ENCODE results near the gene ZNF662.

Gene ZNF662

DNA sequence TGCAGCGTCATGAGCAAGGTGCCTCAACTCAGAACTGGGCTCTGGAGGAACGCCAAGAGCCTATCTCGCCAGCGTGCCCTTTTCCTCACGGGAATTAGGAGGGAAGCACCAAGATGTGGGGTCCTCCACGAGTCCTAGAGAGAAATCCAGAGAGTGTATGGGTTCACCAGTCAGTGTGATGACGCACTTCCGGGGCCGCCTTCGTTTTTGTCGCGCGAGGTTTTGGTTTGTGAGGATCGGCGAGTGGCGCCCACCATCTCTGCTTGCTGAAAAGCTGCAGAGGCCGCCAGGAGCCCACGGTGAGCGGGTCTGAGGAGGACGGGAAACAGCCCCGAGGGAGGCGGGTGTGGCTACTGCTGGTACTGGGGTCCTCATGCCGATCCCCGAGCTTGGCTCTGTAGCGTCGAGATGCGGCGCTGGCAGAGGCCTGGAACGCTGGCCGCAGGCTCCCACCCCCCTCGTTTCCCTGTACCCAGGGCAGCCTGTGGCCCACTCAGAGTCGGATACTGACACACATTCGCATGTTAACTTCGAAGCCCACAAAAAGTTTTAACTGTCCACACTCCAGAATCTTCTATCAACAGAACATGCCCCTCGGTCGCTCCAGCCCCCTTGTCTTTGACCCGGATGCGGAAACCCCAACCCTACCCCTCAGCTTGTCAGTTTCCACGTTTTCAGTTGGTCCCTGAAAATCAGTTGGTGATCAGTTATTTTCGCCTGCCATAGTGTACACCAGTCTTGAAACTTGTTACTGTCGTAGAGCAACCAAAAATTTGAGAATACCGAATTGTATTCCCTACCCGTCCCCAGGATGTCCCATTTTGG lies 30.4 kb downstream of the ZNF662 start:
- DNase-seq (ENCODE audit: low read depth), result no peak

DNA sequence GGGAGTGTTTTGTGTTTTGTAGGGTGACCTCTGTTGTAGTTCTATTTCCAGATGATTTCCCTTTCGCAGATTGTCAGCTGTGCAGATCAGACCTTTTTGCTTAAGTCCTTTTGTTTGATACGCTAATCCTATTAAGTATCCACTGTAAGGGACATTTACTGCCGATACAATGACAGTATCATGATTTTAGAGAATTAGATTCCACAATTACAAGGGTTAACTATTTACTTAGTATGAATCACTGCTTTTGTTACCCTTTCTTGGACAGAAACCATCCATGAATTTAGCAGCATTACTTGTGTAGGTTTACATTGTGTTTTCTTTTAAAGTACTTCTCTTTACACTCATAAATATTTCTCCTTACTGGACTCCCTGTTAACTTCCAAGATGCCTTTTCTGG lies 31.4 kb downstream of the ZNF662 start:
- no peak for DNase-seq (ENCODE audit: low read depth)

DNA sequence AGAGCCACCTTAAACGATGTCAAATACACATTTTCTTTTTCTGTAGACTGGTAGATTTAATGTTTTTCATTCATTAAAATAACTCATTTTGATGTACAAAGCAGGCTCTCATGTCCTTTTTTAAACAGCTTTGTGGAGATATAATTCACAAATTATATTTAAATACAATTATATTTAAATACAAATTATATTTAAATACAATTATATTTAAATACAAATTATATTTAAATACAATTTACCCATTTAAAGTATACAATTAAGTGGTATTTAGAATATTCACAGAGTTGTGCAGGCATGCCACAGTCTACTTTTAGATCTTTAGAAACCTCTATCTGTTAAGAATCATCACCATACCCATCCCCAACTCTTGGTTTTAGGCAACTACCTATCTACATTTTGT lies 36.8 kb downstream of the ZNF662 start:
- no peak for DNase-seq (ENCODE audit: low read depth)

DNA sequence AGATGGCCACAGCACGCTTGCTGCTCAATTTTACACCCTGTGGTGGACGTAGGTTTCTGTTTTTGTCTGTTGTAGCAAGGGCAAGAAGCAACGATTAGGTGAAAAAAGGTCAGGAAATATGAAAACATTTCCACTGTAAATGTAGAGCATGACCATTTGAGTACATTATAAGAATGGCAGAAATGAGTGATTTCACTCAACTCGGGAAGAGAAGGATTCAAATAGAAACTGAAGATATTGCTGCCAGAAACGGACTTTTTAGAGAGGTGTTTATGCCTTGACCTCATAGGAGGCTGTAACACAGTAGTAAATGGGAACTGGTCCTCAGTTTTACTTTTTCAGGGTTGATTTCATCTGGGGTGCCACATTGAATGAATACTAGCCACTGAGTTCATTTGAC lies 40.1 kb downstream of the ZNF662 start:
- DNase-seq (ENCODE audit: low read depth), result no peak

DNA sequence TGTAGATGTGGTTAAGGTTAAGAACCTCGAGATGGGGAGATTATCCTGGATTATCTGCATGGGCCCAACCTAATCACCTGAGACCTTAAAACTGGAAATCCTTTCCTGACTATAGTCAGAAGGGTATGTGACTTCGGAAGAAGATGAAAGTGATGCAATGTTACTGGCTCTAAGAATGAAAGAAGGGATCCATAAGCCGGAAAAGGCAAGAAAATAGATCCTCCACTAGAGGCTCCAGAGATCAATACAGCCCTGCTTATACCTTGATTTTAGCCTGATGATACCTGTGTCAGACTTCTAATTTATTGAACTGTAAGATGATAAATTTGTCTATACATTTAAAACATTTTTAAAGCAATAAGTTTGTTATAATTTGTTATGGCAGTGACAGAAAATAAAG lies 51.6 kb downstream of the ZNF662 start:
- DNase-seq (ENCODE audit: low read depth), result no peak

DNA sequence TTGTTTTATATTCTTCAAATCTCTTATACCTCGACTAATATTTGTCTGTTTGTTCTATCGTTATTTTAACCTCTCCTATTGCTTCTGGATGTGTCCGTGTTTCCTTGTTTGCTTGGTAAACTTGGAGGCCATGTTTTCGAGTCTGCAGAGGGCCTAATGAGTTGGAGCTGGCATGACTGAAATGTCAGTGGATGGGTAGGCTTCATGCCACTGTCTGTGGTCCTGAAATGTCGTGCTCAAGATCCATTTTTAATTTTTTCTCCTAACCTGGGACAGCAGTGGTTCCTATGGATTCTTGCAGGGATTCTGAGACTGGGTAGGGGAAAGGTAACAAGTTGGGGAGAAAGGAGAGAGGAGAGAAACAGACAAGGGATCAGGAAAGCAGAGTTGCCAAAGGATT lies 54.3 kb downstream of the ZNF662 start:
- no peak for DNase-seq (ENCODE audit: low read depth)

DNA sequence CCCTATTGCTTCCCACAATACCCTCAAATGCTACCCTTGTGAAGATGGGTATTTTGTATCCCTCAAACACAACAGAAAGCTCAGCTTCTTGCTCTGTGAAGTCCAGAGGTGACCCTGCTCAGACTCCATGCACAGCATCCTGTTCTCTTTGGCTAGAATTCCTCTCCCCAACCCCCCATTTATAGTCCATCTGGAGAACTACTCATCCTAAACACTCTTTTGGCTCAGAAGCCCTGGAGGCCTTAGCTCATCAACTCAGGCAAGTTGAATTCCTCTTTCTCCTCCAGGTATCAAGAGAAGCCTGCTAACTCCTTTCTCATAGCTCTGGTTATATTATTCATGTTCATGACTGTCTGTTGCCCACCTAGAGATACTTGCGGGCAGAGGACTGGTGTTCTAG lies 54.8 kb downstream of the ZNF662 start:
- no peak for DNase-seq (ENCODE audit: low read depth)

DNA sequence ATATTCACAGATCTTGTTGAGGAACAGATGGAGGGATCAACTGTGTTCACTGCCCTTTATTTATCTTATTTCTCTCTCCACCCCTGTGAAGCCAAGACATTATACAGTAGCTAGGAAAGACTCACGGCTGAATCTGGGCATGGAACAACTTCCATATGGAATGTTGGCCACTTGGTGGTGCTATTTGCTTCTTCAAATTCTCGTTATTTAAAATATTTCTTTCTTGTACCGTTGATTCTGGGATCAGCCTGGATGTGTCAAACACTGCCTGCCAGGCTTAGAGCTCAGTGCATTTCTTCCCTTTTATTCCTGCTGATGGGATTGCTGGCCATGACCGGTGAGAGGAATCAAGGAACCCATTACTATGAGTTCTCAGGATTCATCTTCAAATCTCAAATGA lies 55.7 kb downstream of the ZNF662 start:
- DNase-seq (ENCODE audit: low read depth), result no peak

DNA sequence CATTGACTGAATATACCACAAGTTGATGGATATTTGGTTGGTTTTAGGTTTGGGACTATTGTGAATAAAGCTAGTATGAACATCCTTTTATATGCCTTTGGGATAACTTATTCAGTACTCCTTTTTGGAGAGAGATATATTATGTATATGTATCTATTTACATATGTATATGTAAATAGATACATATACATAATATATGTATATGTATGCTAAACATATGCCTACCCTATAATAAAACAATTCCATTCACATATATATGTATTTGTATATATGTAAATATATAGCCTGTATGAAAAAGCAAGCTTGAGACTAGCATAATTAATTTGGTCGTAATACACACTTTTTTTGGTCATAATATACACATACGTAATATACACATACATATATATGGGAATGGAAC lies 57.3 kb downstream of the ZNF662 start:
- no peak for DNase-seq (ENCODE audit: low read depth)

DNA sequence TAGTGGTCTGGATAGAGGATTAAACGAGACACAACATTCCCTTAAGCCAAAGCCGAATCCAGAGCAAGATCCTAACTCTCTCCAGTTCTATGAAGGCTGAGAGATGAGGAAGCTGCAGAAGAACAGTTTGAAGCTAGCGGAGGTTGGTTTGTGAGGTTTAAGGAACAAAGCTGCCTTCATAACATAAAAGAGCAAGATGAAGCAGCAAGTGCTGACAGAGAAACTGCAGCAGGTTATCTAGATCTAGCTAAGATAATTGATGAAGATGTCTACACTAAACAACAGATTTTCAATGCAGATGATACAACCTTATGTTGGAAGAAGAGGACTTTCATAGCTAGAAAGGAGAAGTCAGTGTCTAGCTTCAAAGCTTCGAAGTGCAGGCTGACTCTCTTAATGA lies 58.3 kb downstream of the ZNF662 start:
- DNase-seq (ENCODE audit: low read depth), result no peak
